MM.1S (cell line): ENCODE measurements around the gene TMEM168.

Source experiments
- CTCF ChIP-seq: fragments of 300-600 bp; sonication (generic); IDR thresholded peaks from 2 replicates; pipeline ENCODE4 v1.5.1; 2016; ENCODE audit warnings: antibody characterized with exemption, low read length, mixed read lengths
- EZH2 ChIP-seq: fragments of 300-600 bp; sonication (generic); optimal IDR thresholded peaks from 2 replicates; pipeline ENCODE3; 2017; ENCODE audit warnings: low read depth, mild to moderate bottlenecking, antibody characterized with exemption, low read length, mixed read lengths
- EZH2phosphoT487 ChIP-seq: fragments of 300-600 bp; sonication (generic); IDR thresholded peaks from 2 replicates; pipeline ENCODE4 v1.6.1; 2018; ENCODE audit warnings: antibody characterized with exemption, low read length

GRCh38 chr7:112763298-112763697, 26.9 kb downstream of the TMEM168 start:
- TF ChIP-seq CTCF (no peak), EZH2phosphoT487 (no peak), EZH2 (no peak)
